K562 (cell line): ENCODE results near the gene EVC. TPM values are rescaled to one million over a fixed set of nuclear protein-coding genes. Genes with fewer than 3 reads are reported as not detected.
A peak's percentile ranks its signal among the peaks of the same experiment; 100 is the strongest.

Experiments used
- ATAC-seq: fragments of 200-7000 bp; cut with Tn5 transposase; 3 replicates; pipeline ENCODE4 v1.9.1; 2020; ENCODE audit warnings: moderate library complexity
- BruUV-seq: library from RNA; stranded (reverse); fragments of 400-500 nt; replicated peaks from 2 replicates; lab custom pipeline; 2021; lab: Mats Ljungman, UMichigan
- CTCF ChIA-PET: fragments of 300-600 bp; formaldehyde crosslinking; extraction: SDS; loops from one replicate; lab custom pipeline; 2021; ENCODE audit warnings: low intra/inter-chr PET ratio; lab: Yijun Ruan, JAX
- POLR2A ChIA-PET: fragments of 300-600, 350-650 bp; sonication (Branson Sonifier 250); formaldehyde crosslinking; extraction: SDS; loops from one replicate; lab custom pipeline; 2021; ENCODE audit warnings: antibody characterized with exemption, inconsistent platforms; lab: Yijun Ruan, JAX
- DNase-seq, 4 experiments: peaks; one replicate each; pipeline versions ENCODE4 v3.0.0 to v3.0.0-alpha.2; 2011 to 2018; ENCODE audit warnings: low spot score in 3 of 4, mixed read lengths in 3 of 4; ENCODE audit errors: extremely low read depth in 1 of 4
- FAIRE-seq: peaks from 2 replicates; lab custom pipeline; 2011; peaks lifted over from hg19 to GRCh38; lab: Jason Lieb, UNC
- H2AFZ ChIP-seq: 2 replicates; pipeline ENCODE4 v1.6.0; 2011; ENCODE audit warnings: low read depth, low read length, control low read depth, inconsistent platforms
- H3K27ac ChIP-seq: fragments of 200-600 bp; 3 replicates; pipeline ENCODE4 v1.8.0; 2011; ENCODE audit warnings: low read depth, mild to moderate bottlenecking, control low read depth, inconsistent platforms, low read length, moderate library complexity, mixed read lengths; ENCODE audit errors: extremely low read depth
- H3K27me3 ChIP-seq, 2 experiments: fragments of 300-600 bp in 1 of 2; 2 replicates in 1 of 2; 3 replicates in 1 of 2; pipeline versions ENCODE4 v1.6.0 to v1.8.0; 2011; ENCODE audit warnings: inconsistent platforms in 2 of 2, low read length in 2 of 2, mild to moderate bottlenecking in 1 of 2, mixed read lengths in 1 of 2, moderate library complexity in 1 of 2; ENCODE audit not compliant: control insufficient read depth in 2 of 2, insufficient read depth in 2 of 2
- H3K36me3 ChIP-seq: fragments of 300-600 bp; 3 replicates; pipeline ENCODE4 v1.8.0; 2011; ENCODE audit warnings: mild to moderate bottlenecking, low read length, inconsistent platforms; ENCODE audit not compliant: control insufficient read depth, insufficient read depth
- H3K4me1 ChIP-seq, 2 experiments: fragments of 200-600 bp in 1 of 2; replicated peaks in 1 of 2; 2 replicates in 1 of 2; 3 replicates in 1 of 2; pipeline versions ENCODE4 v1.5.1 to v1.8.0; 2011; ENCODE audit warnings: inconsistent platforms in 2 of 2, low read length in 2 of 2, mild to moderate bottlenecking in 1 of 2, mixed read lengths in 1 of 2, moderate library complexity in 1 of 2; ENCODE audit not compliant: control insufficient read depth in 2 of 2, insufficient read depth in 2 of 2
- H3K4me2 ChIP-seq: 2 replicates; pipeline ENCODE4 v1.6.1; 2011; ENCODE audit warnings: low read length, control low read depth, inconsistent platforms, mixed read lengths; ENCODE audit not compliant: insufficient read depth
- H3K4me3 ChIP-seq: fragments of 200-600 bp; sonication (generic), shearing (Covaris generic); 2 replicates; pipeline ENCODE4 v1.5.1; 2016; ENCODE audit warnings: control low read depth, inconsistent platforms
- H3K79me2 ChIP-seq: fragments of 200-600 bp; 3 replicates; pipeline ENCODE4 v1.8.0; 2011; ENCODE audit warnings: low read length, inconsistent platforms; ENCODE audit not compliant: control insufficient read depth, insufficient read depth
- H3K9ac ChIP-seq, 2 experiments: 2 replicates each; pipeline versions ENCODE4 v1.6.0 to v1.6.1; 2011; ENCODE audit warnings: low read depth in 2 of 2, low read length in 2 of 2, control low read depth in 1 of 2, inconsistent platforms in 1 of 2, mild to moderate bottlenecking in 1 of 2, mixed read lengths in 1 of 2; ENCODE audit not compliant: insufficient read depth in 1 of 2
- H3K9me1 ChIP-seq: one replicate; pipeline ENCODE4 v1.6.0; 2011; ENCODE audit warnings: inconsistent platforms, mild to moderate bottlenecking, low read length, moderate library complexity; ENCODE audit not compliant: control insufficient read depth, insufficient read depth
- H3K9me3 ChIP-seq: replicated peaks from 2 replicates; pipeline ENCODE4 v1.5.1; 2011; ENCODE audit warnings: low read depth, low read length, inconsistent platforms; ENCODE audit not compliant: control insufficient read depth, insufficient read depth
- H4K20me1 ChIP-seq: replicated peaks from 2 replicates; pipeline ENCODE4 v1.6.1; 2011; ENCODE audit warnings: low read length, inconsistent platforms, mixed read lengths; ENCODE audit not compliant: control insufficient read depth, insufficient read depth
- ZFPM2 ChIP-seq: fragments of 250-450 bp; sonication (Bioruptor Pico); IDR thresholded peaks from 2 replicates; pipeline ENCODE4 v1.5.1; 2022; ENCODE audit warnings: mild to moderate bottlenecking
- ZNF12 ChIP-seq: sonication (generic); formaldehyde crosslinking; IDR thresholded peaks from 2 replicates; pipeline ENCODE4 v1.4.0; 2020; ENCODE audit warnings: mild to moderate bottlenecking, missing genetic modification reagents
- WGBS: fragments of 100-300 bp; shearing (Covaris generic); methylation state at CpG from one replicate; pipeline ENCODE4 v1.1.6; 2016; ENCODE audit warnings: low coverage, mixed read lengths; ENCODE audit not compliant: insufficient coverage; ENCODE audit errors: missing lambda C conversion rate; 5-methylcytosine and 5-hydroxymethylcytosine counted together
- in situ Hi-C: fragments of 300-500 bp; cut with MboI; formaldehyde crosslinking; loops from 4 replicates; pipeline ENCODE4 v1.15.0; 2018; ENCODE audit warnings: inconsistent platforms, mixed read lengths
- intact Hi-C: fragments of 100-400 bp; cut with micrococcal nuclease; formaldehyde crosslinking; loops from 2 replicates; pipeline ENCODE4 v1.14.2; 2022
- polyA plus RNA-seq, 8 experiments: library from polyadenylated mRNA; depleted of rRNA in 4 of 8; stranded (reverse) in 5 of 8; unstranded in 3 of 8; fragments of >200 nt; fragmentation: Nextera tagmentation in 2 of 8; fragmentation: Illumina TruSeq in 1 of 8; extraction: Ambion mirVana in 2 of 8; extraction: Trizol in 1 of 8; gene quantifications; 2 replicates each; pipeline versions ENCODE4 v1.2.1 to v1.2.3, GENCODE V29; 2011 to 2014; ENCODE audit warnings: inconsistent platforms in 1 of 8, missing spikeins in 1 of 8
- total RNA-seq, 7 experiments: library from RNA; depleted of rRNA in 6 of 7; stranded (reverse); fragments of >200 nt in 6 of 7; fragmentation: Illumina TruSeq in 2 of 7; extraction: Trizol in 2 of 7; gene quantifications; 2 replicates each; pipeline versions ENCODE4 v1.2.1 to v1.2.3, GENCODE V29; 2011 to 2021; ENCODE audit warnings: low replicate concordance in 1 of 7
- TF ChIP-seq, protein P1 (sequence below), 3 experiments: IDR thresholded peaks in 2 of 3; conservative IDR thresholded peaks in 1 of 3; 2 replicates each; pipeline ENCODE4 v1.5.1; 2011 to 2012; ENCODE audit warnings: low read length in 3 of 3, mild to moderate bottlenecking in 3 of 3, control low read depth in 2 of 3, improper control_type of control experiment in 1 of 3, inconsistent platforms in 1 of 3, low read depth in 1 of 3, mixed read lengths in 1 of 3, moderate library complexity in 1 of 3; ENCODE audit not compliant: insufficient read depth in 2 of 3
- TF ChIP-seq, protein P2 (sequence below): fragments of 450-650 bp; IDR thresholded peaks from 2 replicates; pipeline ENCODE4 v1.6.1; 2016
- TF ChIP-seq, protein P3 (sequence below): sonication (generic); formaldehyde crosslinking; IDR thresholded peaks from 2 replicates; pipeline ENCODE4 v1.8.1; 2023; ENCODE audit warnings: mild to moderate bottlenecking, missing genetic modification reagents, moderate library complexity

Gene EVC
- total and polyA plus RNA-seq, 9 of the 15 experiments (the other 6 are each of a cell fraction or from before 2014, with no cell fraction given) = 0.03 to 3.2 (median 1.1) TPM

DNA sequence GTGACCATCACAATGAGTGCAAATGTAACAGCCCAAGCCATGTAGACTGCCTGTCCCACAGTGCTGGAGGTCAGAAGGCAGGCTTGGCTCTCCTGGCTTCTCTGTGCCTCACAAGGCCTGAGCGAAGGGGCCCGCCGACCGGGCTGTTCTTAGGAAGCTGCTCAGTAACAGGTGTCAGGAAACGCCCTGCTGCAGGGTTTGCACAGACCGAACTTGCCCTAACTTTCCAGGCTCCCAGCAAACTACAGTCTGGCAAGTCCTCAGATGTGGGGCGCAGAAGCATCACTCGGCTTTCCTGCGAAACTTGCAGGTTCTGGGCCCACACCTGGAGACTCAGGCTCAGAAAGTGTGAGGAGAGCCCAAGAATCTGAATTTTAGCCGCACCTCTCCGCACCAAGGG lies 94.3 kb downstream of the EVC start:
- Histone ChIP-seq H3K9me3 (no peaks in the 10 kb centered on the region), H3K4me3 (no peak overlapping the region), H3K9me1 (no peaks in the 10 kb centered on the region), H3K36me3 (no peaks in the 10 kb centered on the region), H3K9ac (no peak overlapping the region), H2AFZ (no peak overlapping the region), H3K79me2 (no peaks in the 10 kb centered on the region), H3K4me1 (no peaks in the 10 kb centered on the region; a peak in 1 of 5 replicates), H3K27me3 (peaks cover 0 to 16% of the 10 kb centered on the region in 2 experiments; a peak in 1 of 5 replicates), H4K20me1 (0 out of 2 replicates have a peak, but pooled peaks cover 8% of the 10 kb centered on the region), H3K4me2 (no peak overlapping the region), H3K27ac (no peak overlapping the region)
- FAIRE-seq (no peak), ATAC-seq (no peak), DNase-seq (no peak)
- BruUV-seq = no TSS peak
- ChIA-PET CTCF (no interaction called here), POLR2A (interaction anchor here (0.7 to 0.8 kb wide), 2 partner anchors 17 to 24 kb away, joined by 3 to 4 read pairs; no protein-coding TSS in a partner anchor)
- WGBS = 8% methylated on average over 11 of the region's 11 CpGs
- intact Hi-C loops = no loop called here
- in situ Hi-C loops = loop anchor here (25.0 kb wide), 1 partner anchor 1318 kb away; no protein-coding TSS in a partner anchor
- no peak for TF ChIP-seq ZFPM2 (CRISPR knock-in tag)

DNA sequence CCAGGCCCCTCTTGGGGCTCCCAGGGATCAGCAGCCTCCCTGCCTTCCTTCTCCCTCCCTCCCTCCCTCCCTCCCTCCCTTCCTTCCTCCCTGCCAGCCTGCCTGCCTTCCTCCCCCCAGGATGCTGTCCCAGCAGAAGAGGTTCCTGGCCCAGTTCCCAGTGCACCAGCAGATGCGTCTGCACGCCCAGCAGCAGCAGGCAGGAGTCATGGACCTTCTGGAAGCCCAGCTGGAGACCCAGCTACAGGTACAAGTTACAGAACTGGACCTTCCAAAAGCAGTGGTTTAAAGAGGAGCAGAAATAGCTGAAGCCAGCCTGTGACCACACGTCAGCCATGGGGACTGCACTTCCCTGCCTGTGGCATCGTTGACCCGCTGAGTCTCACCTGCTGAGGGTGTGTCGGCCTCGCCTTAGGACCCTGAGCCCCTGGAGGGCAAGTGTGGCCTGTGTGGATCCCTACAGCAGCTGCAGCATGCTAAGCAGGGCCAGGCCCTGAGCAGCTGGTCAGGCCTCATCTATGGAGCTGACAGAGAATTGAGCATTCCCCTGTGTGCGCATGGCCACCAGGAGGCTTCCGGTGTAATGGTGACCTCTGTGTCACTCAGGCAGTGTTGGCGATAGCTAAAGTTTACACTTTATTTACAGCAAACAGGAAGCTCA lies 97.2 kb downstream of the EVC start:
- no peaks in the 10 kb centered on the region for H3K36me3 ChIP-seq
- in situ Hi-C loops = loop anchor here (25.0 kb wide), 1 partner anchor 1321 kb away; no protein-coding TSS in a partner anchor
- no peak for DNase-seq
- TF ChIP-seq, protein P1, sequence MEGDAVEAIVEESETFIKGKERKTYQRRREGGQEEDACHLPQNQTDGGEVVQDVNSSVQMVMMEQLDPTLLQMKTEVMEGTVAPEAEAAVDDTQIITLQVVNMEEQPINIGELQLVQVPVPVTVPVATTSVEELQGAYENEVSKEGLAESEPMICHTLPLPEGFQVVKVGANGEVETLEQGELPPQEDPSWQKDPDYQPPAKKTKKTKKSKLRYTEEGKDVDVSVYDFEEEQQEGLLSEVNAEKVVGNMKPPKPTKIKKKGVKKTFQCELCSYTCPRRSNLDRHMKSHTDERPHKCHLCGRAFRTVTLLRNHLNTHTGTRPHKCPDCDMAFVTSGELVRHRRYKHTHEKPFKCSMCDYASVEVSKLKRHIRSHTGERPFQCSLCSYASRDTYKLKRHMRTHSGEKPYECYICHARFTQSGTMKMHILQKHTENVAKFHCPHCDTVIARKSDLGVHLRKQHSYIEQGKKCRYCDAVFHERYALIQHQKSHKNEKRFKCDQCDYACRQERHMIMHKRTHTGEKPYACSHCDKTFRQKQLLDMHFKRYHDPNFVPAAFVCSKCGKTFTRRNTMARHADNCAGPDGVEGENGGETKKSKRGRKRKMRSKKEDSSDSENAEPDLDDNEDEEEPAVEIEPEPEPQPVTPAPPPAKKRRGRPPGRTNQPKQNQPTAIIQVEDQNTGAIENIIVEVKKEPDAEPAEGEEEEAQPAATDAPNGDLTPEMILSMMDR (IDR thresholded peaks at IDR 0.05 in 2 of 3, conservative IDR thresholded peaks at IDR 0.05 in 1 of 3; ENCODE audit: insufficient read depth in 2 of 3, low read depth in 1 of 3, low read length in 3 of 3) = 0 out of 6 replicates have a peak, but pooled peaks of 1 of the 3 experiments have one; percentile 14
- TF ChIP-seq, protein P2, sequence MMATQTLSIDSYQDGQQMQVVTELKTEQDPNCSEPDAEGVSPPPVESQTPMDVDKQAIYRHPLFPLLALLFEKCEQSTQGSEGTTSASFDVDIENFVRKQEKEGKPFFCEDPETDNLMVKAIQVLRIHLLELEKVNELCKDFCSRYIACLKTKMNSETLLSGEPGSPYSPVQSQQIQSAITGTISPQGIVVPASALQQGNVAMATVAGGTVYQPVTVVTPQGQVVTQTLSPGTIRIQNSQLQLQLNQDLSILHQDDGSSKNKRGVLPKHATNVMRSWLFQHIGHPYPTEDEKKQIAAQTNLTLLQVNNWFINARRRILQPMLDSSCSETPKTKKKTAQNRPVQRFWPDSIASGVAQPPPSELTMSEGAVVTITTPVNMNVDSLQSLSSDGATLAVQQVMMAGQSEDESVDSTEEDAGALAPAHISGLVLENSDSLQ = 0 out of 2 replicates have a peak, but pooled peaks have one; percentile 10
- no peak for TF ChIP-seq ZNF12 (CRISPR knock-in tag)
- TF ChIP-seq, protein P3, sequence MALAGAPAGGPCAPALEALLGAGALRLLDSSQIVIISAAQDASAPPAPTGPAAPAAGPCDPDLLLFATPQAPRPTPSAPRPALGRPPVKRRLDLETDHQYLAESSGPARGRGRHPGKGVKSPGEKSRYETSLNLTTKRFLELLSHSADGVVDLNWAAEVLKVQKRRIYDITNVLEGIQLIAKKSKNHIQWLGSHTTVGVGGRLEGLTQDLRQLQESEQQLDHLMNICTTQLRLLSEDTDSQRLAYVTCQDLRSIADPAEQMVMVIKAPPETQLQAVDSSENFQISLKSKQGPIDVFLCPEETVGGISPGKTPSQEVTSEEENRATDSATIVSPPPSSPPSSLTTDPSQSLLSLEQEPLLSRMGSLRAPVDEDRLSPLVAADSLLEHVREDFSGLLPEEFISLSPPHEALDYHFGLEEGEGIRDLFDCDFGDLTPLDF (CRISPR knock-in tag) = no peak

More for the DNA sequence above, 97.2 kb downstream of the EVC start:
- no peak overlapping the region for H3K4me2 ChIP-seq
- H3K4me3 ChIP-seq = no peak overlapping the region
- peaks cover 0 to 9% of the 10 kb centered on the region in 2 experiments; a peak in 1 of 5 replicates for H3K27me3 ChIP-seq
- BruUV-seq = no TSS peak
- no peaks in the 10 kb centered on the region for H3K9me3 ChIP-seq
- FAIRE-seq (no peak), ATAC-seq (no peak)
- H3K9me1 ChIP-seq = no peaks in the 10 kb centered on the region
- H3K27ac ChIP-seq = no peak overlapping the region
- ChIA-PET POLR2A (interaction anchor here (0.6 to 0.7 kb wide), 2 partner anchors 26 to 135 kb away, joined by 3 to 4 read pairs; no protein-coding TSS in a partner anchor), CTCF (no interaction called here)
- H3K79me2 ChIP-seq = no peaks in the 10 kb centered on the region
- H2AFZ ChIP-seq = no peak overlapping the region
- no peak overlapping the region; a peak in 1 of 4 replicates for H3K9ac ChIP-seq
- intact Hi-C loops = no loop called here
- WGBS = 16% methylated on average over 10 of the region's 10 CpGs
- H3K4me1 ChIP-seq = no peaks in the 10 kb centered on the region; a peak in 1 of 5 replicates
- H4K20me1 ChIP-seq = 0 out of 2 replicates have a peak, but pooled peaks cover 8% of the 10 kb centered on the region
